A673 (cell line): Measurements from ENCODE around the gene EEFSEC. TPM values are rescaled to one million over a fixed set of nuclear protein-coding genes. Genes with fewer than 3 reads are reported as not detected.
A peak's percentile ranks its signal among the peaks of the same experiment; 100 is the strongest.

Experiments
- BruUV-seq: library from RNA; stranded (reverse); fragments of 400-500 nt; replicated peaks from 2 replicates; lab custom pipeline; 2021; lab: Mats Ljungman, UMichigan
- CTCF ChIA-PET: fragments of 300-600 bp; sonication (Branson Sonifier 250); formaldehyde crosslinking; loops from one replicate; lab custom pipeline; 2022; ENCODE audit warnings: antibody characterized with exemption; lab: Charles Lee
- POLR2A ChIA-PET: fragments of 300-600 bp; sonication (Branson Sonifier 250); formaldehyde crosslinking; loops from one replicate; lab custom pipeline; 2022; ENCODE audit warnings: antibody characterized with exemption; ENCODE audit not compliant: low non-redundant PET; lab: Charles Lee
- DNase-seq: peaks from one replicate; pipeline ENCODE4 v3.0.0-alpha.2; 2015; ENCODE audit warnings: low spot score
- H3K27ac ChIP-seq: fragments of 200-600 bp; sonication (generic); 2 replicates; pipeline ENCODE4 v1.5.1; 2016; ENCODE audit warnings: mixed run types, low read depth, mild to moderate bottlenecking, mixed read lengths, antibody characterized with exemption, low read length; ENCODE audit not compliant: poor library complexity, severe bottlenecking
- H3K27me3 ChIP-seq: fragments of 200-600 bp; sonication (generic); replicated peaks from 2 replicates; pipeline ENCODE4 v1.6.1; 2017; ENCODE audit warnings: mixed run types, low read depth, mild to moderate bottlenecking, mixed read lengths, antibody characterized with exemption, low read length; ENCODE audit not compliant: insufficient read depth, poor library complexity
- H3K36me3 ChIP-seq: fragments of 200-600 bp; sonication (generic); 2 replicates; pipeline ENCODE4 v1.6.1; 2016; ENCODE audit warnings: mixed run types, mild to moderate bottlenecking, mixed read lengths, antibody characterized with exemption, low read length; ENCODE audit not compliant: insufficient read depth, poor library complexity, severe bottlenecking
- H3K4me1 ChIP-seq: fragments of 200-600 bp; sonication (generic); 2 replicates; pipeline ENCODE4 v1.6.1; 2017; ENCODE audit warnings: mixed run types, mild to moderate bottlenecking, mixed read lengths, antibody characterized with exemption, low read length; ENCODE audit not compliant: insufficient read depth, poor library complexity, severe bottlenecking
- H3K4me3 ChIP-seq: fragments of 200-600 bp; sonication (generic); 2 replicates; pipeline ENCODE4 v1.5.1; 2016; ENCODE audit warnings: low read depth, mixed run types, mild to moderate bottlenecking, mixed read lengths, low read length; ENCODE audit not compliant: poor library complexity, severe bottlenecking
- H3K9me3 ChIP-seq: fragments of 200-600 bp; sonication (generic); 2 replicates; pipeline ENCODE4 v1.6.1; 2016; ENCODE audit warnings: mixed run types, low read depth, mild to moderate bottlenecking, mixed read lengths, antibody characterized with exemption, low read length; ENCODE audit not compliant: poor library complexity, severe bottlenecking
- EZH2 ChIP-seq: fragments of 200-600 bp; sonication (generic); IDR thresholded peaks from 2 replicates; pipeline ENCODE4 v1.6.1; 2017; ENCODE audit warnings: borderline replicate concordance, low read depth, mild to moderate bottlenecking, mixed read lengths, antibody characterized with exemption, low read length; ENCODE audit not compliant: poor library complexity, severe bottlenecking
- intact Hi-C: fragments of 100-400 bp; cut with micrococcal nuclease; formaldehyde crosslinking; loops from one replicate; pipeline ENCODE4 v1.10.0; 2022; ENCODE audit not compliant: unreplicated experiment
- total RNA-seq: library from RNA; stranded (reverse); gene quantifications from 2 replicates; pipeline ENCODE4 v1.2.3, GENCODE V29; 2021
- TF ChIP-seq, protein P1 (sequence below): fragments of 300-800, 200-600 bp; sonication (generic); conservative IDR thresholded peaks from 2 replicates; pipeline ENCODE4 v1.5.1; 2017; ENCODE audit warnings: low read depth, mild to moderate bottlenecking, antibody characterized with exemption, low read length, moderate library complexity, mixed read lengths

EEFSEC gene
- total RNA-seq, 1 experiment from 2014 or later: 19.7 TPM

DNA sequence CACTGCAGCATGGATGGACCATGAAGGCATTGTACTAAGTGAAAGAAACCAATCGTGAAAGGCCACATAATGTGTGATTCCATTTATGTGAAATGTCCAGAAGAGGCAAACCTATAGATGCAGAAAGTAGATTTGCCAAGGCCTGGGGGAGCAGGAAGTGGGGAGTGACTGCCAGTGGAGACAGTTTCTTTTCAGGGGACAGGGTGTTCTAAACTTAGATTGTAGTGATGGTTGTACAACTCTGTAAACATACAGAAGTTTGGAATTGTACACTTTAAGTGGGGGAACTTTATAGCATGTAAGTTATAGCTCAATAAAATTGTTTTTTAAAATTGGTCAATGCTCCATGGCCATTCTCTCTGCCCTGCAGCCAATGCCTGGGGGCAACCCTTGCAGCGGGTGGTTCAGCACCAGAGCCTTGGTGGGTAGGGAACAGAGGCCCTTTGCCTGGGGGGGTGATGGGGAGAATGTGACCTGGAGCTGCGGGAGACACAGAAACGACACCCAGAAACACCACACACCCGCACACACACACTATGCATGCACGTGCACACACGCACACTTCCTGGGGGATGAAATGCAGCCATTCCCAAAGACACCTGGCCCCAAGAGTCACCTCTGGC lies 270.4 kb downstream of the EEFSEC start:
- TF ChIP-seq, protein P1, sequence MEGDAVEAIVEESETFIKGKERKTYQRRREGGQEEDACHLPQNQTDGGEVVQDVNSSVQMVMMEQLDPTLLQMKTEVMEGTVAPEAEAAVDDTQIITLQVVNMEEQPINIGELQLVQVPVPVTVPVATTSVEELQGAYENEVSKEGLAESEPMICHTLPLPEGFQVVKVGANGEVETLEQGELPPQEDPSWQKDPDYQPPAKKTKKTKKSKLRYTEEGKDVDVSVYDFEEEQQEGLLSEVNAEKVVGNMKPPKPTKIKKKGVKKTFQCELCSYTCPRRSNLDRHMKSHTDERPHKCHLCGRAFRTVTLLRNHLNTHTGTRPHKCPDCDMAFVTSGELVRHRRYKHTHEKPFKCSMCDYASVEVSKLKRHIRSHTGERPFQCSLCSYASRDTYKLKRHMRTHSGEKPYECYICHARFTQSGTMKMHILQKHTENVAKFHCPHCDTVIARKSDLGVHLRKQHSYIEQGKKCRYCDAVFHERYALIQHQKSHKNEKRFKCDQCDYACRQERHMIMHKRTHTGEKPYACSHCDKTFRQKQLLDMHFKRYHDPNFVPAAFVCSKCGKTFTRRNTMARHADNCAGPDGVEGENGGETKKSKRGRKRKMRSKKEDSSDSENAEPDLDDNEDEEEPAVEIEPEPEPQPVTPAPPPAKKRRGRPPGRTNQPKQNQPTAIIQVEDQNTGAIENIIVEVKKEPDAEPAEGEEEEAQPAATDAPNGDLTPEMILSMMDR: no peak
- no peak for TF ChIP-seq EZH2
- no TSS peak for BruUV-seq
- intact Hi-C loops: no loop called here
- Histone ChIP-seq H3K36me3 (no peaks in the 10 kb centered on the region), H3K27ac (no peak overlapping the region), H3K4me3 (no peak overlapping the region), H3K4me1 (peaks cover 2% of the 10 kb centered on the region), H3K27me3 (no peaks in the 10 kb centered on the region), H3K9me3 (no peaks in the 10 kb centered on the region)
- POLR2A ChIA-PET: no interaction called here
- CTCF ChIA-PET: interaction anchor here (0.6 kb wide), 1 partner anchor 28 kb away, joined by 3 read pairs; no protein-coding TSS in a partner anchor
- DNase-seq: no peak

DNA sequence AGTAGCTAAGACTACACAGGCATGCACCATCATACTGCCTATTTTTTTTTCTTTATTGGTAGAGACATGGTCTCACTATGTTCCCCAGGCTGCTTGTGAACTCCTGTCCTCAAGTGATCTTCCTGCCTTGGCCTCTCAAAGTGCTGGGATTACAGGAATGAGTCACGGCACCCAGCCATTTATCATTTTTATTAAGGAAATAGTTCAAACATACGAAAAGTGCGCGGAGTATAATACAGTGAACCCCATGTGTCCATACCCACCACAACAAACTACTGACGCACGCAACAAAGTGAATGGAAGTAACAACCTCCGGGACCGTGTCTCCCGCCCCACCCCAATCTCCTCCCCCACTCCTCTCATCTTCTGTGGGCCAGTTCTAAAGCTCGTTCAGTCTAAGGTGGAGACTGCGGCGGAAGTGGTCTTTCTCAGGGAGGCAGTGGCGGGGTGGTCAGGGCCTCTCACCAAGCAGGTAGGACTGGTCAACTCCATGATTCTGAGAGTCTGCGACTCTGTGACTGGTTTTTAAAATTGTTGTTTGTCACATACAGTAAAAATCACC lies 271.3 kb downstream of the EEFSEC start:
- Histone ChIP-seq H3K4me3 (no peak overlapping the region), H3K27me3 (no peaks in the 10 kb centered on the region), H3K27ac (no peak overlapping the region), H3K9me3 (no peaks in the 10 kb centered on the region), H3K36me3 (no peaks in the 10 kb centered on the region), H3K4me1 (peaks cover 2% of the 10 kb centered on the region)
- BruUV-seq: no TSS peak
- CTCF ChIA-PET: interaction anchor here (0.6 kb wide), 1 partner anchor 103 kb away, joined by 3 read pairs; no protein-coding TSS in a partner anchor
- TF ChIP-seq, protein P1: no peak
- no peak for TF ChIP-seq EZH2
- intact Hi-C loops: loop anchor here (5.0 kb wide), 1 partner anchor 68 kb away; the partner anchor contains the start of gene GATA2
- POLR2A ChIA-PET: interaction anchor here (0.5 kb wide), 1 partner anchor 608 kb away, joined by 4 read pairs; no protein-coding TSS in a partner anchor
- peak; percentile 78 for DNase-seq

DNA sequence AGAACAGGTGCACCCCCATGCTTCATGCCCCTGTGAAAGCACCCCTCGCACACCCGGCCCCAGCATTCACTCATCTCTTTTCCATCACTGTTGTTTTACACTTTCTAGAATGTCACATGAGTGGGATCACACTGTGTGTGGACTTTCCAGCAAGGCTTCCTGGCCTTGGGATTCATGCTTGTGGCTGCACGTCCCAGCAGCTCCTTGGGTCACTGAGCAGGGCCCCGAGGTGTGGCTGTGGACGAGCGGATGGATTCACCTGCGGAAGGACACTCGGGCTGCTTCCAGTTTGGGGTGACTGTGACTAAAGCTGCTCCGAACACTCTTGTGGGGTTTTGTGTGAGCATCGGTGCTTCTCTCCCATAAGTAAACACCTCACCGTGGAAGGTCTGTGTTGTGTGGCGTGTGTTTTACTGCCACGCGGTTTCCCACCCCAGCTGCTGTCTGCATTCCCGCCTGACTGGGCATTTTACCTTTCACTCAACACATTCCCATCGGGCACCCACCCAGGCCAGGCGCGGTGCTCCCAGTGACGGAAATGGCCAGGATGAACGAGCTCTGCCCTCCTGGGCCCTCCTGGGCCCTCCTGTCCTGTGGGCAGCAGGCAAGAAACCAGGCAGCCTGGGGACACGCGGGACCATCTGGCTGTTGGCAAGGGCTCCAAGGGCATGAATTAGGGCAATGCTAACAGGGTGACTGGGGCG lies 272.0 kb downstream of the EEFSEC start:
- H3K27ac ChIP-seq: no peak overlapping the region
- H3K27me3 ChIP-seq: no peaks in the 10 kb centered on the region
- TF ChIP-seq, protein P1: no peak
- no peak for TF ChIP-seq EZH2
- DNase-seq: no peak
- ChIA-PET POLR2A (interaction anchor here (0.5 kb wide), 1 partner anchor 607 kb away, joined by 4 read pairs; no protein-coding TSS in a partner anchor), CTCF (interaction anchor here (0.6 to 1.8 kb wide), 3 partner anchors 68 to 104 kb away, joined by 3 to 9 read pairs (median 3); partner anchors contain the start of gene GATA2)
- BruUV-seq: no TSS peak
- H3K4me3 ChIP-seq: no peak overlapping the region
- intact Hi-C loops: loop anchor here (5.0 kb wide), 1 partner anchor 67 kb away; the partner anchor contains the start of gene GATA2
- H3K4me1 ChIP-seq: peaks cover 2% of the 10 kb centered on the region
- H3K9me3 ChIP-seq: no peaks in the 10 kb centered on the region
- no peaks in the 10 kb centered on the region for H3K36me3 ChIP-seq
